Ascending aorta (tissue), 2 donors: ENCODE results near the gene ISM1. TPM values are rescaled to one million over a fixed set of nuclear protein-coding genes. Genes with fewer than 3 reads are reported as not detected.

Source experiments
- DNase-seq, 2 donors: peaks; one replicate each; pipeline ENCODE4 v3.0.0-alpha.2; 2019; ENCODE audit warnings: low spot score in 2 of 2
- H3K27ac ChIP-seq, 2 donors: fragments of 200-600 bp; sonication (generic); one replicate each; pipeline ENCODE4 v1.5.1; 2016 to 2017; ENCODE audit warnings: mild to moderate bottlenecking in 1 of 2
- H3K27me3 ChIP-seq: fragments of 200-600 bp; sonication (generic); one replicate; pipeline ENCODE4 v1.5.1; 2017
- H3K36me3 ChIP-seq, 2 donors: fragments of 200-600 bp; sonication (generic); one replicate each; pipeline ENCODE4 v1.5.1; 2016
- H3K4me1 ChIP-seq, 2 donors: fragments of 200-600 bp; sonication (generic); one replicate each; pipeline ENCODE4 v1.5.1; 2016 to 2017; ENCODE audit warnings: mild to moderate bottlenecking in 1 of 2
- H3K4me3 ChIP-seq, 2 donors: fragments of 200-600 bp; sonication (generic); one replicate each; pipeline ENCODE4 v1.5.1; 2016 to 2017; ENCODE audit warnings: mild to moderate bottlenecking in 1 of 2
- H3K9me3 ChIP-seq, 2 donors: fragments of 200-600 bp; sonication (generic); one replicate each; pipeline ENCODE4 v1.5.1; 2016
- intact Hi-C: fragments of 100-400 bp; cut with DNase I; formaldehyde crosslinking; loops from one replicate; pipeline ENCODE4 v1.15.1; 2023
- total RNA-seq: library from RNA; depleted of rRNA; stranded (reverse); fragments of >200 nt; gene quantifications from one replicate; pipeline ENCODE4 v1.1.0, GENCODE V29; 2016
- TF ChIP-seq, protein P1 (sequence below), 3 experiments: fragments of 200-600 bp in 2 of 3; fragments of 450-650 bp in 1 of 3; sonication (generic) in 2 of 3; IDR thresholded peaks; one replicate each; pipeline ENCODE4 v1.5.1; 2016 to 2019; ENCODE audit warnings: antibody characterized with exemption in 3 of 3, mild to moderate bottlenecking in 1 of 3, moderate library complexity in 1 of 3

Gene ISM1
- total RNA-seq, 1 donor from 2014 or later: 60.1 TPM

DNA sequence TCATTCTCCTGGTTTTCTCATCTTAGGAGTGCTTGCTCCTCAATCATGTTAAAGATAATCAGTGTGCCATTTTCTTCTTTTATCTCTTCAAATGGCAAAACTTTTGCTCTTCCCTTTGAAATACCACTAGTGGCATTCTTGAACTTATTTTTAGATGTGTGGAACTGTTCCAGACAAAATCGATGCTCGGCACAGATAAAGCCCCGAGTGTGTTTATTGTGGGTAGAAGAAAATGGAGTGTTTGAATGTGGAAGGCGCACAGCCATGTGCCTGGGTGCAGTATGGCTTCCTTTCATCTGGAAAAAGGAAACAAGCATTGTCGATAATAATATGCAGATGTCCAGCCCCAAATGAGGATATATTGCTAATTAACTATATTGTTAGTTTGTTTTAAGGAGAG, 42.4 kb downstream of the ISM1 start:
- Histone ChIP-seq H3K4me3 (no peak overlapping the region), H3K9me3 (no peaks in the 10 kb centered on the region), H3K27me3 (no peaks in the 10 kb centered on the region), H3K4me1 (no peaks in the 10 kb centered on the region), H3K27ac (no peak overlapping the region), H3K36me3 (no peaks in the 10 kb centered on the region)
- intact Hi-C loops: no loop called here
- no peak for DNase-seq
- TF ChIP-seq, protein P1, sequence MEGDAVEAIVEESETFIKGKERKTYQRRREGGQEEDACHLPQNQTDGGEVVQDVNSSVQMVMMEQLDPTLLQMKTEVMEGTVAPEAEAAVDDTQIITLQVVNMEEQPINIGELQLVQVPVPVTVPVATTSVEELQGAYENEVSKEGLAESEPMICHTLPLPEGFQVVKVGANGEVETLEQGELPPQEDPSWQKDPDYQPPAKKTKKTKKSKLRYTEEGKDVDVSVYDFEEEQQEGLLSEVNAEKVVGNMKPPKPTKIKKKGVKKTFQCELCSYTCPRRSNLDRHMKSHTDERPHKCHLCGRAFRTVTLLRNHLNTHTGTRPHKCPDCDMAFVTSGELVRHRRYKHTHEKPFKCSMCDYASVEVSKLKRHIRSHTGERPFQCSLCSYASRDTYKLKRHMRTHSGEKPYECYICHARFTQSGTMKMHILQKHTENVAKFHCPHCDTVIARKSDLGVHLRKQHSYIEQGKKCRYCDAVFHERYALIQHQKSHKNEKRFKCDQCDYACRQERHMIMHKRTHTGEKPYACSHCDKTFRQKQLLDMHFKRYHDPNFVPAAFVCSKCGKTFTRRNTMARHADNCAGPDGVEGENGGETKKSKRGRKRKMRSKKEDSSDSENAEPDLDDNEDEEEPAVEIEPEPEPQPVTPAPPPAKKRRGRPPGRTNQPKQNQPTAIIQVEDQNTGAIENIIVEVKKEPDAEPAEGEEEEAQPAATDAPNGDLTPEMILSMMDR (IDR thresholded peaks at IDR 0.05): no peak

DNA sequence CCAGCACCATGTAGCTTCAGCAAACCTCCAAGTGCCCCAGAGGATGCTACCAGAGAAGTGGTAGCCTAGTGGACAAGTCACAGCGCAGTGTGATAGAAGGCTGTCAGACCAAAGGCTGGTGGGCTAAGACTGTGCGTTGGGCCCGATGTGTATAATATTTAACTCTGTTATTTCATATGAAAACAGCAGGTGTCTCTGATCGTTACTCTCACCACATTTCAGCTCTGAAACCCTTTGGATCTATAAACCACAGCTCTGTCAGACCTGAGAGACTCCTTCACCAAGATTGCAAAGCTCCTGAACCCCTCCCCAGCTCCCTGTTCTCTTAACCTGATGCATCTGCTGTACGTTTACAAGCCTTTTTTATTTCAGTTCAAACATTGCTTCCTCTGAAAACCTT, 43.8 kb downstream of the ISM1 start:
- no peak for DNase-seq
- TF ChIP-seq, protein P1 (IDR thresholded peaks at IDR 0.05): no peak
- H3K9me3 ChIP-seq: no peaks in the 10 kb centered on the region
- no peak overlapping the region for H3K27ac ChIP-seq
- no peaks in the 10 kb centered on the region for H3K4me1 ChIP-seq
- intact Hi-C loops: no loop called here
- no peaks in the 10 kb centered on the region for H3K27me3 ChIP-seq
- no peak overlapping the region for H3K4me3 ChIP-seq
- H3K36me3 ChIP-seq: no peaks in the 10 kb centered on the region

DNA sequence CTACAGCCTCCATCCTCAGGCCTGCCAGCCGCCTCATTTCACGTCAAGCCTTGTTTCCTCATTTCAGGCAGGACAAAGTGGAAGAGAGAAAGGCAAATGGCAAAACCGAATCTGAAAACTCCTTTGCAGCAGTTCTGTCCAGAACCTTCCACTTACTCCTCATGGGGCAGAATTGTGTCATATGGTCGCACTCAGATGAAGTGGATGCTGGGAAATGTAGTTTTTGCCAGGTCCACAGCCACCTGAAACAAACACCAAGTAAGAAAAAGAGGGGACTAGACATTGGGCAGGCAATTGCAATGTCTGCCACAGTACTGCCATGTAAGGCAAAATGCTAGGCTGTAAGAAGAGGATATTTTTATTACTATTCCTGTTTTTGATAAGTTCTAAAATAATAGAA, 44.9 kb downstream of the ISM1 start:
- Histone ChIP-seq H3K4me1 (no peaks in the 10 kb centered on the region), H3K4me3 (no peak overlapping the region), H3K36me3 (no peaks in the 10 kb centered on the region), H3K9me3 (no peaks in the 10 kb centered on the region), H3K27ac (no peak overlapping the region), H3K27me3 (no peaks in the 10 kb centered on the region)
- no peak for DNase-seq
- TF ChIP-seq, protein P1 (IDR thresholded peaks at IDR 0.05): no peak
- intact Hi-C loops: no loop called here

GRCh38 chr20:13267231-13267630, 46.2 kb downstream of the ISM1 start:
- no peak for DNase-seq
- peaks cover 0 to 3% of the 10 kb centered on the region in 2 donors for H3K36me3 ChIP-seq
- H3K27me3 ChIP-seq: no peaks in the 10 kb centered on the region
- TF ChIP-seq, protein P1 (IDR thresholded peaks at IDR 0.05): no peak
- no peaks in the 10 kb centered on the region for H3K9me3 ChIP-seq
- no peak overlapping the region for H3K4me3 ChIP-seq
- intact Hi-C loops: no loop called here
- no peak overlapping the region for H3K27ac ChIP-seq
- no peaks in the 10 kb centered on the region for H3K4me1 ChIP-seq

- H3K9me3 ChIP-seq: no peaks in the 10 kb centered on the region
- no peak for DNase-seq
- H3K4me1 ChIP-seq: no peaks in the 10 kb centered on the region
- H3K27ac ChIP-seq: no peak overlapping the region
- no peak overlapping the region for H3K4me3 ChIP-seq
- intact Hi-C loops: no loop called here
- TF ChIP-seq, protein P1 (IDR thresholded peaks at IDR 0.05): no peak
- H3K36me3 ChIP-seq: peaks cover 0 to 5% of the 10 kb centered on the region in 2 donors
- no peaks in the 10 kb centered on the region for H3K27me3 ChIP-seq
Observed at GRCh38 chr20:13268953-13269352, 47.9 kb downstream of the ISM1 start.

DNA sequence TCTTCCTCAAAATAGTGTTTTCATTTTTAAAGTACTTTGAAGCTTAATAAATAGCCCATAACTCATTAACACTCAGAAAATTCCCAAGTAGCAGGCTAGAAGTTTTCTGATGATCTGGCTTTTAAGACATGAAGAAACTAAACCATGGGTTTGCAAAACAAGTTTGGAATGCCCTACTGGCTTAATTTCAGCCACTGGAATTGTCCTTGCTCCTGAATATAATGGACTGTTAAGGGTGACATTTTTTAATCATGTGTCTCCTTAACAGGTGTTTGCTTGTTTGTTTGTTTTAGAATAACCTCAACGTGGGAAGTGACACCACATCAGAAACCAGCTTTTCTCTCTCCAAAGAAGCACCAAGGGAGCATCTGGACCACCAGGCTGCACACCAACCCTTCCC, 49.1 kb downstream of the ISM1 start:
- H3K36me3 ChIP-seq: peaks cover 0 to 5% of the 10 kb centered on the region in 2 donors
- H3K27ac ChIP-seq: no peak overlapping the region
- H3K4me3 ChIP-seq: no peak overlapping the region
- peaks cover 0 to 2% of the 10 kb centered on the region in 2 donors for H3K4me1 ChIP-seq
- TF ChIP-seq, protein P1 (IDR thresholded peaks at IDR 0.05): no peak
- no peaks in the 10 kb centered on the region for H3K9me3 ChIP-seq
- intact Hi-C loops: no loop called here
- H3K27me3 ChIP-seq: no peaks in the 10 kb centered on the region
- no peak for DNase-seq
